Measurements from ENCODE around the gene TKTL2.

TKTL2 gene, protein sequence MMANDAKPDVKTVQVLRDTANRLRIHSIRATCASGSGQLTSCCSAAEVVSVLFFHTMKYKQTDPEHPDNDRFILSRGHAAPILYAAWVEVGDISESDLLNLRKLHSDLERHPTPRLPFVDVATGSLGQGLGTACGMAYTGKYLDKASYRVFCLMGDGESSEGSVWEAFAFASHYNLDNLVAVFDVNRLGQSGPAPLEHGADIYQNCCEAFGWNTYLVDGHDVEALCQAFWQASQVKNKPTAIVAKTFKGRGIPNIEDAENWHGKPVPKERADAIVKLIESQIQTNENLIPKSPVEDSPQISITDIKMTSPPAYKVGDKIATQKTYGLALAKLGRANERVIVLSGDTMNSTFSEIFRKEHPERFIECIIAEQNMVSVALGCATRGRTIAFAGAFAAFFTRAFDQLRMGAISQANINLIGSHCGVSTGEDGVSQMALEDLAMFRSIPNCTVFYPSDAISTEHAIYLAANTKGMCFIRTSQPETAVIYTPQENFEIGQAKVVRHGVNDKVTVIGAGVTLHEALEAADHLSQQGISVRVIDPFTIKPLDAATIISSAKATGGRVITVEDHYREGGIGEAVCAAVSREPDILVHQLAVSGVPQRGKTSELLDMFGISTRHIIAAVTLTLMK

DNA sequence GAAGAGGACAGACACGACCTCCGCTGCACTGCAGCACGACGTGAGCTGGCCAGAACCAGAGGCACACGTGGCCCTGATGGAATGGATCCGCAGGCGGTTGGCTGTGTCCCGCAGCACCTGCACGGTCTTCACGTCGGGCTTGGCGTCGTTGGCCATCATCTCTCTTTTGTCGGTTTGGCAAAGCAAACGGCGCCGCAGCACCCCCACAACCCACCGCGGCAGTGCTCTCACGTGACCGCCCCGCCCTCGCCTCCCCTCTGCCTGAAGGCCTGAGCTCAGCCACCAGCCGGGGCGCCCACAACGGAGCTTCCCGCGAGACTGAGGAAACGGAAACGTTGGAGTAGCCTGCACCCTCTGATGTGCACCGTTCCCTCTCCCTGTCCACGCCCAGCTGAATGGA, at the start of gene TKTL2:
Gene TKTL2, minus strand, starts transcription at position 179 of the 400 bp plus-strand sequence. Its CDS starts 20 bp downstream, at position 159.
- no peak for DNase-seq

DNA sequence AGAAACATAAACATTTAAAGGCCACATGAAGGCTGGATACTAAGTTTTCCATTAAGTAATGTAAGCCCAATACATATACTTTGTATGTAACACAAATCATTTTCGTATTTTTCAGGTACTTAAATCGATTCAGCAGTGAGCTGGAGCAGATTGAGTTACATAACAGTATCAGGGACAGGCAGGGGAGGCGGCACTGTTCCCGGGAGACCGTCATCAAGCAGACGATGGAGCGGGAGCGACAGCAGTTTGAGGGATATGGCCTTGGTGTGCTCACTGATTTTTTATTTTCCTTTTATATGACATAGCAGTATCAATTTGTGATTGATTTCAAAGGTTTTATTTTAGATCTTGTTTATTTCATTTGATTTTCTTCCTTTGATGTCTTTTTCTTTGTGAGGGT, 41.6 kb upstream of the TKTL2 start:
- no peak for DNase-seq

DNA sequence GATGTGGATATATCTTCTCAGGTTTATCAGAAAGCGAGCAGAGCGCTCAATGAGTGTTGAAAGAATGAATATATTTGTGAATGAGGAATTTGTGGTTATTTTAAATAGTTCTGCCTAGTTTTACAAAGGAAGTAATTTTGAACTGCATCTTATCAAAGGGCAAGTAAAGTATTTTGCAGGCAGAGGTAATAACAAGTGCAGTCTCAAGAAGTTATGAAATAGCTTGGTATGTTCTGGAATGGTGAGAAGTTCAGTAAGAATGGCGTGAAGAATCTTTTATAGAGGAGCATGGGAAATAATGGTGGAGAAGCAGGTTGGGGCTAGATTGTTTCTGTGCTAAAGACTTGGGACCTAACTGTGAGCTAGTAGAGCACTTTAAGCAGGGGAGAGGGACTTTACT, 31.8 kb upstream of the TKTL2 start:
- DNase-seq, result no peak

DNA sequence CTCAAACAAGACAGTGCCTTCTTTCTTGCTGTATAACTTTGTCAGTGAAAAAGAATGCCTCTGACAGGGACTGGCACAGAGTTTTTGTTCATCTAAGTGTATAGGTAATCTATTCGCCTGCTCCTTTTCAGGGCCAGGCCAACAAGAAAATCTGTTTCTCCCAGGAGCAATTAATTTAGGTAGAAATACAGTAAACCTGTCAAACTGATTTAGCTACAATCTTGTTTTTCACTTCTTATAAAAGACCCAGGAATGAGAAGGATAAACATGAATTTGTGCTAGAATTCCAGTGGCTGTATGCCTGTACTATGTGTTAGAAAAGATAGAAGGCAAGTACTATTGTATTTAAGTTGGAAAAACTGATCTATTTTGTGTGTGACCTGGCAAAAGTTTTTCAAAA, 27.0 kb upstream of the TKTL2 start:
- DNase-seq, result no peak

DNA sequence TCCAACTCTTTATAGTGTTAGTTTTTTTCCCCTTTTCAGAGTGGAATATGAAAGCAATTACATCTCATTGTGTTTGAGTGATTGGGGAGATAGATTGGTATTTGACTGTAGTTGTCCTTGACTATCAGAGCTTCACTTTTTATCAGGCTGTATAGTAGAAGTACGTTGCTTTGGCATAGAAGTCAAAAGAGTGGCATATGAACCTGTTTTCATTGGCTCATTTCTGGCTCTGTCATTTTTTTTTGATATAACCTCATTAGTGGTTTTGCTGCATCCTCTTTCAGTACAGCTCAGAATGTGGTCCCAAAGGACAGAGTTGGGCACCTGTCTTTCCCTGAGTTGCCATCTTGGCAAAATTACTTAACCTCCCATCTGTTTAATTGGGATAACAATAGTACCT, 22.3 kb upstream of the TKTL2 start:
- no peak for DNase-seq

DNA sequence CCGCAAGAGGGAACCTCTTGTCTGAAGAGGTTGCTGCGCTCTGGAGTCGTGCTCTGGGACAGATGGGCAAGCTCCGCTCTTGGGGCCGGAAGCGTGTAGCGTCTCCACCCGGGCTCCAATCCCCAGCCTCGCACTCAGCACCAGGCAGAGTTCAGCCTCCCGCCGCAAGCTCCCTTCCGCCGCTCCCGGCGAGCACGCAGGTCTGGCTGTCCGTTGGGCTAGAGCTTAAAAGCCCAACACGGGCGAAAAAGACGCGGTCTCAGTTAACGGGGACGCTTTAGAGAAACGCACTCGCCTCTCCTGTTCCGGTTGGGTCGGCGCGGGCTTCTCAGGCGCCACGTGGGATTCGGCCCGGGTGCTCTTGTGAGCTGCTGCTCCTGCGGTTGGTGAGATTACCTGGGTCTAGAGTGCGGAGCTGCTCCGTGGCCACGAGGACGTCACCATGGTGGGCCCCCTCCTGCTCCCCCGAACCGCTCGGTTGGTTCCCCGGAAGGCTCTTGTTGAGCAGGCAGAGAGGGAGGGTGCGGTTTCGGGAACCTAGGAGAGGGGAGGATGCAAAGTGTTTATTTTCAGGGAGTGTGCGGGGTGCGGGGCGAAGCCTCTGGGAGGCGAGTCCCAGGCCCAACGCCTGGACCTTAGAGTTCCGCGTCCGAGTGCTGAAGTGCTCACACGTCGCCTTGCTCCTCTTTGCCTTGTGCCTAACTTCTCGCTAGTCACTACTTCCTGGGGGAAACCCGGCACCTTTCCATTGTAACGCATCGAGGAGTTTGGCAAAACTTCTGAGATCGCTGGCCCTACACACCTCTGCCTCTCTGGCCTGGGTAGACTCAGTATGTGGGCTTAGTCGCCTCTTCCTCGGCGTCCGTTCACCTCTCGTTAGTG, 21.0 kb upstream of the TKTL2 start, which contains the start of gene TMA16:
Gene TMA16, plus strand, starts transcription at position 331 of the 882 bp plus-strand sequence. Its CDS starts 112 bp downstream, at position 443.
- peak; percentile 91 for DNase-seq

DNA sequence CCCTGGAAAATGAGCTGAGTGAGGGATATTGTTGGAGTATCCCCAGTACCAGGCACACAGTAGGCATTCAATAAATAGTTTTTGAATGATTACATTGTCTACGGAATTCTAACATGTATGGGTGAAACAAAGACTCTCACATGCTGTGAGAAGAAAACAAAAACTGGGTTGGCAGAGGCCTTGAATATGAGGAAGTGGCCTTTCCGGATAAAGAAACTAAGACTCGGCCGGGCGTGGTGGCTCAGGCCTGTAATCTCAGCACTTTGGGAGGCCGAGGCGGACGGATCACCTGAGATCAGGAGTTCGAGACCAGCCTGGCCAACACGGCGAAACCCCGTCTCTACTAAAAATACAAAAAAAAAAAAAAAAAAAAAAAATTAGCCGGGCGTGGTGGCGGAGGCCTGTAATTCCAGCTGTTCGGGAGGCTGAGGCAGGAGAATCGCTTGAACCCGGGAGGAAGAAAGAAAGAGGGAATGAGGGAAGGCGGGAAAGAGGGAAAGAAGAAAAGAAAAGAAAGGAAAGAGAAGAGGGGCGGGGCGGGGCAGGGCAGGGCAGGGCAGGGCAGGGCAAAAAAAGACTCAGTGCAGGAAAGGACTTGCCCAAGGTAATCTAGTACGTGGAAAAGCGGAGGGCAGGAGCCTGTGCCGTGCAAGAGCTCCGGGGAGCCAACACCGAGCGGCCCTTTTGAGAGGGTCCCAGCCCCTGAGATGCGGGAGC, 20.2 kb upstream of the TKTL2 start:
- DNase-seq, result no peak

DNA sequence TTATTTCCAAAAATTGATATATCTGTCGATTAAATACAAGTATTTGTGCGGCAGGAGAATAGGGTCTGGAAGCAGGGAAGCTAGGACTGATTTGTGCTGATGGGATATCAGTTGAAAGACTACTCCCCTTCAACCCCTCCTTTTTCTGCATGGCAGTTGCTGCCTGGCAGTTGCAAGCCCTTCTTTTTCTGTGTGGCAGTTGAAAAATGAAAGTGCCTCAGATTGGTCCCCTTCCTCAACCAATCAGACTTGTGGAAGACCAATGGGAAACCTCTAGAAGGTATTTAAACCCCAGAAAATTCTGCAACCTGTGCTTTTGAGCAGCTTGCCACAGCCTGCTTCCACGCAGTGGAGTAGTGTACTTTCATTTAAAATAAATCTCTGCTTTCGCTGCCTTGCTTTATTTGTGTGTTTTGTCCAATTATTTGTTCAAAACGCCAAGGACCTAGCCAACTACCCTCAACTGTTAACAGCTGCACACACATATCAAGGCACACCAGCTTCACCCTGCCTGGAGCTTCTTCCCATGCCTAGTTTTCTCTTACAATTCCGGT, 19.5 kb upstream of the TKTL2 start:
- DNase-seq, result no peak

DNA sequence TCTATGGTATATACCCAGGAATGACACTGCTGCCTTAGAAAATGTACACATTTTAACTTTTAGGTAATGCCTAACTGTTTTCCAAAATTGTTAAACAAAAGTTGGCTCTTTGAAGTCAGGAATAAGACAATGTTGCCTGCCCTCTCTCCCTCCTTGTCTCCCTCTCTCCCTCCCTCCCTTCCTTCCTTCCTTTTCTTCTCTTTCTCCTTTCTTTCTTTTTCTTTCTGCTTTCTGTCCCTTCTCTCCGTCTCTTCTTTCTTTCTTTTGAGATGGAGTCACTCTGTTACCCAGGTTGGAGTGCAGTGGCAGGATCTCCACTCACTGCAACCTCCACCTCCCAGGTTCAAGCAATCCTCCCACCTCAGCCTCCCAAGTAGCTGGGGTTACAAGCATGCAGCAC, 16.4 kb upstream of the TKTL2 start:
- DNase-seq, result no peak

DNA sequence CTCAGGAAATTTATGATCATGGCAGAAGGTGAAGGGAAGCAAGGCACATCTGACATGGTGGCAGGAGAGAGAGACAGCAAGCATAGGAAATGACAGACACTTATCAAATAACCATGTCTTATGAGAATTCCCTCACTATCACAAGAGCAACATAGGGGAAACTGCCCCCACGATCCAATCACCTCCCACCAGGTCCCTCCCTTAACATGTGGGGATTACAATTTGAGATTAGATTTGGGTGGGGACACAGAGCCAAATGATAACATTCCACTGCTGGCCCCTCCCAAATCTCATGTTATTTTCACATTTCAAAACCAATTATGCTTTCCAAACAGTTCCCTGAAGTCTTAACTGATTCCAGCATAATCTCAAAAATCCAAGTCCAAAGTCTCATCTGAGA, 12.8 kb upstream of the TKTL2 start:
- DNase-seq, result no peak

DNA sequence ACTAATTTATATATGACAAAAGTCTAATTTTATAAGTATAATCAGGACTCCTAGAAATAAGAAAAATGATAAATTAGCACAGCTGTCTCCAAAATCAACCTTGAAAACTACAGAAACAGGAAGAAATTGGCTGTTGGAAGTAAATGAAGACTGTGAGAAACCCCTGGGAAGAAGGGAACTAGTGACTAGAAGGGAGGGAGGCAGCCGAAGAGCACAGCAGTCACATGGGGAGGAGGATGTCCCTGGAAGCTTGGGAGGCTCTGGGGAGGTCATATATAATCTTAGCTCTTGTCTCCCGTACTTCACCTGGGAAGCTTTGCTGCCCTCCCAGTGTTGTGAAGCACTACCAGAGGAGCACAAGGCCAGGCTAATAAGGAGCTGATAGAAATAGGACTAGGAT, 12.0 kb upstream of the TKTL2 start:
- DNase-seq, result no peak

DNA sequence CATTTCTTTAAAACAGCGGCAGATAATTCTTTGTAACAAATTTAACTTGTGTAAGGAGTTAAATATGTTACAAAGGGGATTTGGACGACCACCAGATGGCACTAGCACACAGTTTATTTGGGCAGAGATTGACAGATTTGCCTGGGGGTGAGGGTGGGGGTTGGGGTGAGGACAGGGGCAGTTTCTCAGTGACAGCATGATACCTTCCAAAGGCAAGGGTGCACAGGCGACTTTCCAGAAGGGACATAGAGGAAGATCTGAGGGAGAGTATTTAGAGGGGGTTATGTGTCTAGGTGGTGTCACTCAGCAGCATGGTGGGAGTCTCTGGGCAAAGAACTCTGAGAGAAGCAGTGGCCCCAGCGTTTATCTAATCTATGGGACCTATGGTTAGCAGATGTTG, 11.4 kb upstream of the TKTL2 start:
- DNase-seq, result peak; percentile 66

DNA sequence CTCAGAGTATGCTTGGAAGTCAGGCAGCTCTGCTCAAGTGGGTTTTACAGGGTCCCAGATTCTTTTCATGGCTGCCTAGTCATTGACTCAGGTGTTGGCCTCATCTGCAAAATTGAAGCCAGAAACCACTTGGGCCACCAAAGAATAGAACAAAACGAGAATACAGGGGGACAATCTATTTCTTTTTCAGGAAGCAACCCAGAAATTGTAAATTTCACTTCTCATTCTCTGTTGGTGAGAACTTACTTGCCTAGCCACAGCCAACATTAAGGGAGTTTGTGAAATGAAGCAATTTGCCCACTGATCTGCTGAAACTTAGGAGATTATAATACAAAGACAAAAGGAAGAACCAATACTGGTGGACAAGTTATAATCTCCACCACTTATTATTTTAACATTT, 8.6 kb upstream of the TKTL2 start:
- no peak for DNase-seq

DNA sequence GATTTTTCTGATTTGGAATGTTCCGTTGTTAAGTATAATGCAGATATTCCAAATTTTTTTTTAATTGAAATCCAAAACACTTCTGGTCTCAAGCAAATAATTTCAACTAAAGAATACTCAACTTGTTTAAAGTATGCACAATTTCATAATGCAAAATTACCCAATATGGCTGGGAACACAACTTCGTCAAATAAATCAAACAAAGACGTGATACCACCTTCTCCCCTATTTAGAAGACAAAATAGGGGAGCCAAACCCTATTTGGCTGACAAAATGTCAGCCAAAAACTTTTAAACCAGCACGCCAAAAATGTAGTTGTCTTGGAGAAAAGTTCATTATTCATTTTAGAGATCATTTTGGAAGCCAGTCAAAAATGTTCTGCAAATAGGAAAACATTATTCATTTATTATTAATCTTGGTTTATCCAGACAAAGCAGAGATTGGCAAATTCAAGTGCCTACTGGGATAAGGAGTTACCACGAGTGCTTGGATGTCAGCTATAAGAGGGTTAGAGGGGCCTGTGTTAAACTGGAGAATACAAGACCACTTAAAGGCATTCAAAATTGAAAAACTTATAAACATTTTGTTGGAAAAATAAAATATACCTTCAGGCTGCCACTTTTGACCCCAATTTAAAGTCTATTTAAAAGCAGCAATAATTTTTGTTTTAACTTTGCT, 3.3 kb upstream of the TKTL2 start:
- no peak for DNase-seq

DNA sequence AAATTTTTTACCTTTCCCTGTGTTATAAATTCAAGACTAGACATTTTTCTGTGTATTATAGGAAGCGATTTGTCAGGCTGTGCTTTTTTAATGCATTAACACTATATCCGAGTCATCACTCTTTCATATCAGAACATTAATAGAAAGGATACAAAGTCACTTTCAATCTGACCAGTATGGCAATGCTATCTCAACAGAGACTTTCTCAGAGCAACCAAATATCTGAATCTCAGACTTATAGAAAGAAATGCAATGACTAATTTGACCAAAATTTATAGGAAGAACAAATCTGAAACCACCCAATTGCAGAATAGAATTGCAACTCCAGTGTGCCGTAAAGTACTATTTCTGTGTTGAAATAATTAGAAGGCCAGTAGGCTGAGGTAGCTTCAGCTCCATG, 473 bp upstream of the TKTL2 start:
- no peak for DNase-seq

DNA sequence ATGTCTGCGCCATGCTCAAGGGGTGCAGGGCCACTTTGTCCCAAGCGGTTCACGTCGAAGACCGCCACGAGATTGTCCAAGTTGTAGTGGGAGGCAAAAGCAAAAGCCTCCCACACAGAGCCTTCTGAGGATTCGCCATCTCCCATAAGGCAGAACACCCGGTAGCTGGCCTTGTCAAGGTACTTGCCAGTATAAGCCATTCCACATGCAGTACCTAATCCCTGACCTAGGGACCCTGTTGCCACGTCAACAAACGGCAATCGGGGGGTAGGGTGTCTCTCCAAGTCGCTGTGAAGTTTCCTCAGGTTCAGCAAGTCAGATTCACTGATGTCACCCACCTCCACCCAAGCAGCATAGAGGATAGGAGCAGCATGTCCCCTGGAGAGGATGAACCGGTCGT, 424 bp downstream of the TKTL2 start:
- no peak for DNase-seq

DNA sequence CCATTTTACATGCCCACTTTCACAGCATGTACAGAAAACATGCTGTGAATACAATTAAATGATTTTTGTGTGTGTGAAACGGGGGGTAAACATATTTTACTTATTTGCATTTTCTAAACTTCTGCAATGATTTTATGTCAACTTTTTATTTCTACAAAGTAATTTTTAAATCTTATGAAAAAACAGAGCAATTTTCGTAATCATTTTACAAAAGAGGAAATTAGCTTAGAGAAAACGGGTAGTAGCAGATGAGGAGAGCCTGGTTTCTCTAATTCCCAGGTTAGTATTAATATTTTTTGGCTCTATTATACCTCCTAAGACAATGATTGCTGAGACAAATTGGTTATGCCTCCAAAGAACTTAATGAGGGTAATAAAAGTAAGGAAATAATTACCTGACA, 3.2 kb downstream of the TKTL2 start:
- DNase-seq, result no peak

DNA sequence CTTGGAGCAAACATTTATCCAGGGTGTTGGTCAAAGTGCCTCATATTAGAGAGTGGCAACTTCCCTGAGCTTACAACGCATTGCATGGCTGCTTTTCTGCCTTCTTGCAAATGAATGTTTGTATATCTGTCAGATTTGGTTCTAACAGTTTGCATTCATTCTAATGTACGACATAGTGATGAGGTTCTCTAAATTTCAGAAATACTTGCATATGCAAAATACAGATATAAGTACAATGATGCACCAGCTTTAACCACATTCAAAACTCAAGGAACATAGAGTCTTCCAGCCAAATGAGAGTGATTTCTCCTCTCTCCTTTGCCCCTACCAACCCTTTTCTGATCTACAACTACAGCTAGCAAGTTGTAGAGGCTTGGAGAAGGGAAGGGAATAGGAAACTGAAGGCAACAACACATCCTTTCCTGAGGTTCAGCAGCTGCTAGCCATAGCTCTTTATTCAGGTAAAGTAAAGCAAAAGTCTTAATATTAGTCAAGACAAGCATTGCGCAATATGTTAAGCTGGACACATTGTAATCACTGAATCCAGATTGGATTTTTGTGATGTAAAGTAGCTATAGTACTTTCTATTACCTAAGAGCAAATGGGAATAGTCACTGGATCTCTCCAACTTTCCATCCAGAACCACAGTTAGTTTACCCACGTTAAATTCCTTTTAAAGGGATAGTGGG, 6.3 kb downstream of the TKTL2 start:
- no peak for DNase-seq

DNA sequence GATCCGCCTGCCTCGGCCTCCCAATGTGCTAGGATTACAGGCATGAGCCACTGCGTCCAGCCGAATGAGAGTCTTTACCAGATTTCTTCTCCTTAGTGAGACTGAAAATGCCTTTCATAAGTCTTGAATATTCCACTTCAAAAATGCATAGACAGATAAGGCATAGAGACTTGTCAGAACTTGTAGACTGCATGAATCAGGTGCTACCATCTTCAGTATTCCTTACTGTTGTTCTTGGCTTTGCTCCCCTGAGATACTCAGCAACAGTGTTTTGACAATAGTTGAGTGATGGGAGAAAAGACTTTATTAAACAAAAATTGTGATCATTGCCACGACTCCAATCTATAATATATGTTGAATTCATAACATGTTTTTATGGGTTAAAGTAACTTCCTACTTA, 11.0 kb downstream of the TKTL2 start:
- DNase-seq, result no peak

DNA sequence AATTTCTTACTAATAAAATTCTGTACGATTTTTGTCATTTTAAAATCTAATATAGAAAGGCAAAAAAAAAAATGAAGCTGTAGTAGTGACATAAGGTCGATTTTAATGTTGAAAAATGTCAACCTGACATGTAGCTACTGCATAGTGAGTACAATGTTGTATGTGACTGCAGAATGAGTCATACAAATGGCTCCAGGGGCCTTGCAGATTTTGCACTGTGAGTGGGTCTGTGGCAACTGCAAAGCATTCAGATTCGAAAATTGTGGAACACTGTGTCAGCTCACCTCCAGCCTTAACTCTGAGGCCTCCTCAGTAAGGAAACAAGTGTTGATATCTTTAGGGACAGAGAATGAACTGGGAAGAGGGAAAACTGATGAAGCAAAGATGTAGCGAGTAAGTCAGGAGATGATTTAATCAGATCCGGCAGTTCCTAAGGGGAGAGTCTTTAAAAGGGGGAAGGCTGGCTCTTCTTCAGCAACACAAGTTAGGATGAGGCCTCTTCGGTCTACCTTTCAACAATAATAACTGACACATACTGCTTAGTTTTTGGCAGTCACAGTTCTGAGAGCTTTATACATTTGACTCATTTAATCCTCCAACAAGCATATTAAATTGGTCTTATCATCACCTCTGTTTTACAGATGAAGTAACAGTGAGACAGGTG, 24.9 kb downstream of the TKTL2 start:
- DNase-seq, result no peak

DNA sequence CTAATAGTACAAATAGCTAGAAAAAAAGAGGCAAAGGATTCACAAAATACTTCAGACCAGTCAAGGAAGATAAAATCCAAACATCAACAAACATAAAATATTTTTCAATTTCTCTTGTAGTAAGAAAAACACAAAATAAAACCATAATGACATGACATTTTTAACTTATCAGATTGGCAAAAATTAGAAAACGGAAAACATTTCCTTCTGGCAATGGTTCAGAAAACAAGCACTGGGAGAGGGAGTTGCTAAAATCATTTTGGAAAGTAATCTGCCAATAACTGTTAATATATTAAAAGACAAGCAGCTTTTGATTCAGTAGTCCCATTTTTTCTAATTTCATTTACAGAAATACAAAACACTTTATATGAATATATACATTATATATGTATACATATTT, 26.1 kb downstream of the TKTL2 start:
- no peak for DNase-seq

Measured in activated CD8-positive, alpha-beta memory T cell treated with anti-CD3 and anti-CD28 coated beads, Interleukin-2, amount 50 U/mL, for 48 hours (primary cell).